Mesendoderm (in vitro differentiated cells): ENCODE results near the gene HOXA7. TPM values are rescaled to one million over a fixed set of nuclear protein-coding genes. Genes with fewer than 3 reads are reported as not detected.

Experiments
- small RNA-seq: library from polyadenylated mRNA; stranded (forward); fragments of <200 nt; extraction: miRNeasy Mini kit (QIAGEN cat#:217004); gene quantifications from one replicate; pipeline ENCODE3, GENCODE V24; 2013; ENCODE audit not compliant: insufficient read depth

HOXA7 gene

Small RNA genes lying within 50 kb of the gene (small RNA-seq; reads per million reads assigned to genes)
- not detected for gene AC004080.5
- gene RF02140, result not detected
- gene RF02141, result not detected
